ENCODE results near the gene MARCHF5. TPM values are rescaled to one million over a fixed set of nuclear protein-coding genes. Genes with fewer than 3 reads are reported as not detected.

Gene MARCHF5
- total and polyA plus RNA-seq, 11 donors: 11.8 to 55.7 (median 29.4) TPM

- no peak overlapping the region for H3K4me3 ChIP-seq
- no peaks in the 10 kb centered on the region for H3K9me3 ChIP-seq
- TF ChIP-seq POLR2A (IDR thresholded peaks at IDR 0.05) (no peak), CTCF (IDR thresholded peaks at IDR 0.05) (no peak)
- H3K27me3 ChIP-seq: no peaks in the 10 kb centered on the region
- DNase-seq (no peak), ATAC-seq (no peak)
- WGBS, 4 donors: 91 to 95% (median 95%) methylated on average over 3 of the region's 3 CpGs
- H3K36me3 ChIP-seq: no peaks in the 10 kb centered on the region
- peaks cover 0 to 14% (median 3%) of the 10 kb centered on the region in 12 donors for H3K4me1 ChIP-seq
- no peak overlapping the region for H3K27ac ChIP-seq
- intact Hi-C loops (cut with DNase I): no loop called here
These were observed 16.9 kb upstream of the MARCHF5 start for GRCh38 chr10:92274071-92274470.

GRCh38 chr10:92278996-92279696, 11.8 kb upstream of the MARCHF5 start:
- ATAC-seq (peak; percentile 69 to 85 (median 74)), DNase-seq (no peak)
- no peaks in the 10 kb centered on the region for H3K27me3 ChIP-seq
- WGBS, 4 donors: 15 to 22% (median 20%) methylated on average over 4 of the region's 4 CpGs
- H3K36me3 ChIP-seq: no peaks in the 10 kb centered on the region
- H3K27ac ChIP-seq: peak overlapping the region; percentile 33 to 83 (median 71)
- H3K4me3 ChIP-seq: peak overlapping the region in 8 of 12 donors; percentile 11 to 49 (median 24)
- H3K4me1 ChIP-seq: peaks cover 0 to 29% (median 5%) of the 10 kb centered on the region in 12 donors
- H3K9me3 ChIP-seq: no peaks in the 10 kb centered on the region
- intact Hi-C loops (cut with DNase I): loop anchor here in 2 of 10 donors (5.0 kb wide), 1 partner anchor 37 kb away; no protein-coding TSS in a partner anchor
- TF ChIP-seq CTCF (IDR thresholded peaks at IDR 0.05) (no peak), POLR2A (IDR thresholded peaks at IDR 0.05) (no peak)

- WGBS, 4 donors: 75 to 82% (median 78%) methylated on average over 10 of the region's 10 CpGs
- Histone ChIP-seq H3K9me3 (no peaks in the 10 kb centered on the region), H3K4me3 (peak overlapping the region in 2 of 12 donors; percentile 11 to 34), H3K4me1 (peaks cover 0 to 30% (median 3%) of the 10 kb centered on the region in 12 donors), H3K27ac (peak overlapping the region in 8 of 12 donors; percentile 6 to 83 (median 39)), H3K27me3 (no peaks in the 10 kb centered on the region), H3K36me3 (no peaks in the 10 kb centered on the region)
- DNase-seq: no peak
- intact Hi-C loops (cut with DNase I): no loop called here
- peak; percentile 19 to 54 (median 48) for ATAC-seq
- TF ChIP-seq POLR2A (IDR thresholded peaks at IDR 0.05) (no peak), CTCF (IDR thresholded peaks at IDR 0.05) (no peak)
These were observed 6.8 kb upstream of the MARCHF5 start for GRCh38 chr10:92284112-92284704.

Measured in heart left ventricle (tissue), 16 donors.